Measurements from ENCODE around the gene CUTA.
"Not testable (repeated sequence)": the region's sequence is repeated elsewhere in the genome, so short reads cannot be mapped to it uniquely, and the experiment has no call there.

CUTA gene

GRCh38 chr6:33410711-33411631, 6.9 kb downstream of the CUTA start, which contains the start of gene PHF1:
Gene PHF1 (plus strand): TSS chr6:33411014. CDS start chr6:33412264, 1,250 bp downstream.
- DNase-seq (ENCODE audit: extremely low spot score, insufficient read length, low read depth) (no peak), FAIRE-seq (no peak)

DNA sequence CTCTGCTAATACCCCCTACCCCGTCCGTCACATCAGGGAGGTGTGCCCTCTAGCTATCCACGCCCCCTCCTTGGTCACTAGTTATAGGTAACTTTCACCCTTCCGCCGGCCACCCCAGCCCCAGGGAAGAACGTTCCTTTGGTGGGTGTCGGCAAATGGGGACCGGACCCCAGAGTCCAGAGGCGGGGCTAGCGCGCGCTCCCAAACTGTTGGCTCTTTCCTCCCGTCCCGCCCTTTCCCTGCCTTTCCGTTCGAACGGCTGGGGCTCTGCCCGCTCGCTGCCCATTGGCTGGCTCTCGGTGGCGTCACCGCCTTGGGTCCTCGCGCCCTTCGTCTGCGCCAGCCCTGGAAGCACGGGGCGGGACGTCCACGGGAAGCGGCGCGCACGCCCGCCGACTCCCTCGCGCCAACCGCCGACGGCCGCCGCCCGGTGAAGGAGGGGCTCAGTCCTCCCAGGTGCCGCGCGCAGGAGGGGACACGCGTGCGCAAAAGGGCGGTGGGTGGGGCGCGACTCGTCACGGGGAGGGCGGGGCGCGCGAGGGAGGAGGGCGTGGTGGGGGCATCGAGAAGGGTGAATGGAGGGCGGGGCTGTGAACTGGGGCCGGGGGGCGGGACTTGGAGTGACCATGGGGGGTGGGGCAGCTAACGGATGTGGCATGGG, 7.7 kb downstream of the CUTA start:
- peak; percentile 95 for DNase-seq (ENCODE audit: extremely low spot score, insufficient read length, low read depth)
- peak; percentile 97 for FAIRE-seq

DNA sequence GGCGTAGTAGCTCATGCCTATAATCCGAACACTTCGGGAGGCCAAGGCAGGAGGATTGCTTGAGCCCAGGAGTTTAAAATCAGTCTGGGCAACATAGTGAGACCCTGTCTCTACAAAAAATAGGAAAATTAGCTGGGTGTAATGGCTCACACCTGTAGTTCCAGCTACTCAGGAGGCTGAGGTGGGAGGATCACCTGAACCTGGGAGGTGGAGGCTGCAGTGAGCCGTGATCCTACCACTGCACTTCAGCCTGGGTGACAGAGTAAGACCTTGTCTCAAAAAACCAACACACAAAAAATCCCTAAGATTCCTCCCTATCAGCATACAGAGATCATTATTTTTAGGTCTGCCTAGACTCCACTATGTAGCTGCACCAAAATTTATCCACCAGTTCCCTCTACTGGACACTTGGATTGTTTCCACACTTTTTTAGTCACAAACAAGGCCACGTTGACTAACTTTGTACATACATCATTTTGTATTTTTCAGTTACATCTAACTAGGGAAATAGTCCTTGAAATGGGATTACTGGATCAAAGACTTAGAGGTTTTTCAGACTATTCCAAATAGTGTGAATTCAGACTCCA, 10.7 kb downstream of the CUTA start:
- no peak for FAIRE-seq
- DNase-seq (ENCODE audit: extremely low spot score, insufficient read length, low read depth) = no peak

GRCh38 chr6:33406126-33406525, 11.8 kb downstream of the CUTA start:
- no peak for FAIRE-seq
- no peak for DNase-seq (ENCODE audit: extremely low spot score, insufficient read length, low read depth)

DNA sequence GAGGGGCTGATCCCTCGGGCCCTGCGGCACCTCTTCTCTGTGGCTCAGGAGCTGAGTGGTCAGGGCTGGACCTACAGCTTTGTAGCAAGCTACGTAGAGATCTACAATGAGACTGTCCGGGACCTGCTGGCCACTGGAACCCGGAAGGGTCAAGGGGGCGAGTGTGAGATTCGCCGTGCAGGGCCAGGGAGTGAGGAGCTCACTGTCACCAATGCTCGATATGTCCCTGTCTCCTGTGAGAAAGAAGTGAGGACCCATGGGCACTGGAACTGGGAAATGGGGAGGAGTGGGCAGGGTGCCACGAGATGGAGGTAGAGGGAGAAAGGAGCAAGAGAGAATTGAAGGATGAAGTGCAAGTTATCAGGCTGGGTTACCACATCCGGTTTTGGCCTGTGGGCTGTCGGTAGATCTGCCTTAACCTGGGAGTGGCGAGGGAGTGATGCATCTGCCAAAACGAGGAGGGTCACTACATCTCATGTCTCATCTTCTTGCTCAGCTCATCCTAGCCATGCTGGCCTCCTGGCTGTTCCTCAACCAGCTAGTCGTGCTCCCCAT, 12.4 kb downstream of the CUTA start:
- DNase-seq (ENCODE audit: extremely low spot score, insufficient read length, low read depth) = no peak
- FAIRE-seq = no peak

DNA sequence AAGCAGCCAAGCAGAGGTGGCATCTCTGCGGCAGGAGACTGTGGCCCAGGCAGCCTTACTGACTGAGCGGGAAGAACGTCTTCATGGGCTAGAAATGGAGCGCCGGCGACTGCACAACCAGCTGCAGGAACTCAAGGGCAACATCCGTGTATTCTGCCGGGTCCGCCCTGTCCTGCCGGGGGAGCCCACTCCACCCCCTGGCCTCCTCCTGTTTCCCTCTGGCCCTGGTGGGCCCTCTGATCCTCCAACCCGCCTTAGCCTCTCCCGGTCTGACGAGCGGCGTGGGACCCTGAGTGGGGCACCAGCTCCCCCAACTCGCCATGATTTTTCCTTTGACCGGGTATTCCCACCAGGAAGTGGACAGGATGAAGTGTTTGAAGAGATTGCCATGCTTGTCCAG, 13.0 kb downstream of the CUTA start:
- FAIRE-seq = no peak
- no peak for DNase-seq (ENCODE audit: extremely low spot score, insufficient read length, low read depth)

DNA sequence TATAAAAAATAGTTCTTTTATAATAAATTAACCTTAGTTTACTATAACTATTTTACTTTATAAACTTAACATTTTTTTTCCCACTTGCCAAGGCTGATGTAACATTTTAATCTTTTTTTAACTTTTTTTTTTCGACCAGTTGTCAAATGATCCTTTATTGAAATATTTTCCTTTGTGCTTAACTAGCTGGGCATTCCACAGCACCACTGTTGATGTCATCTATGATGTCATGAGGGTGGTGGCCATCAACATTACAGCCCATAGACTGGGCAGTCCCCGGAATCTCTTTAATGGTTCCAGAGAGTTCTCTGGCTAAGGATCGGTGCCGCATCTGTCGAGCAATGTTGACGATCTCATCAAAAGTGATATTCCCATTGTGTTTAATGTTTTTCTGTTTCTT, 18.0 kb downstream of the CUTA start:
- not testable (repeated sequence) for DNase-seq (ENCODE audit: extremely low spot score, insufficient read length, low read depth); FAIRE-seq

GRCh38 chr6:33398601-33399000, 19.3 kb downstream of the CUTA start:
- DNase-seq (ENCODE audit: extremely low spot score, insufficient read length, low read depth); FAIRE-seq: not testable (repeated sequence)

- DNase-seq (ENCODE audit: extremely low spot score, insufficient read length, low read depth) (no peak), FAIRE-seq (no peak)
Measured at GRCh38 chr6:33397541-33397940, 20.4 kb downstream of the CUTA start.

GRCh38 chr6:33392979-33393378, 24.9 kb downstream of the CUTA start:
- no peak for FAIRE-seq

DNA sequence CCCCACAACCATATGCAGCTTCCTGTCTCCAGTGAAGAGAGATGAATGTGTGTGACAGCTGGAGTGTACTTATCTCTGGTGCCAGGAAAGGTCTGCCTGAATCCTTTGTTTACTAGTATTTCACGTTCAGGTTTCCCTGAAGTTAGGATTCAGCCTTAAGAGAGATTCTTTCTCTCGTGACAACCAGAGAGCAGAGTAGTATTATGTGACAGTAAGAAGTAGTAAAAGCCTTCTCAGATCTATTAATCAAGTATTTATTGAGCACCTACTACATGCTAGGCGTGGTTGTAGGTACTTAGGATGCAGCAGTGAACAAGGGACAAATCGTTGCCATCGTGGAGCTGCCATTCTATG, 25.3 kb downstream of the CUTA start:
- no peak for DNase-seq (ENCODE audit: extremely low spot score, insufficient read length, low read depth)
- peak; percentile 24 for FAIRE-seq

More at GRCh38 chr6:33392979-33393378, 24.9 kb downstream of the CUTA start:
- DNase-seq (ENCODE audit: extremely low spot score, insufficient read length, low read depth) = no peak

DNA sequence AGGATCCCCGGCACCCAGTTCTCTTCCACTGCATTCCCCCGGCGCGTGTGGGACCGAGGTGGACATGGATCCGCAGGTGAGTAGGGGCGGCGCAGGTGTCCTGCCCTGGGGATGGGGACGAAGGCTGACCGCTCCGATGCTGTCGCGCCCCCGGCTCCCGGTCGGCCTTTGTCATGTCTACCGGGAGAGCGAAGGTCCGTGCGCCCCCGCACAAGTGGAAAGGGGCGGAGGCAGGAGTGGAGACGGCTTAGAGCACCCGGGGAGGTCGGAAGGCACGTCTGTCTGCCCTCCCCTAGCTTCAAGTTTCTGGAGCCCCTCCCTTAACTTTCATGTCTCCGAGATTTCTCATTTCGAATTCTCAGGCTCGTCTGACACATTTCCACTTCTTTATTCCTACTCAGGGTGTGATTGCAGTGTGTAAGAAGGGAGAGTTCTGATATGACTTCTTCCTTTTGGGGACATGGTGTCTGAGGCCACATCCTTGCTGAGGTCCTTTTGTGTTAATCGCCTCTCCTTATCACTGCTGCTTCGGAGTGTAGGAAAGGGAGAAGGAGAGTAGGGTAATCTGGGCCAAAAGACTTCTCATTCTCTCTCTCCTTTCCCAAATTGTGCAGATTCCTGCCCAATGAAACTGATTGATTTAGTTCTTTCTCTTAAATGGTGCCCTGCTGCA, 25.8 kb downstream of the CUTA start:
- DNase-seq (ENCODE audit: extremely low spot score, insufficient read length, low read depth) (no peak), FAIRE-seq (no peak)

DNA sequence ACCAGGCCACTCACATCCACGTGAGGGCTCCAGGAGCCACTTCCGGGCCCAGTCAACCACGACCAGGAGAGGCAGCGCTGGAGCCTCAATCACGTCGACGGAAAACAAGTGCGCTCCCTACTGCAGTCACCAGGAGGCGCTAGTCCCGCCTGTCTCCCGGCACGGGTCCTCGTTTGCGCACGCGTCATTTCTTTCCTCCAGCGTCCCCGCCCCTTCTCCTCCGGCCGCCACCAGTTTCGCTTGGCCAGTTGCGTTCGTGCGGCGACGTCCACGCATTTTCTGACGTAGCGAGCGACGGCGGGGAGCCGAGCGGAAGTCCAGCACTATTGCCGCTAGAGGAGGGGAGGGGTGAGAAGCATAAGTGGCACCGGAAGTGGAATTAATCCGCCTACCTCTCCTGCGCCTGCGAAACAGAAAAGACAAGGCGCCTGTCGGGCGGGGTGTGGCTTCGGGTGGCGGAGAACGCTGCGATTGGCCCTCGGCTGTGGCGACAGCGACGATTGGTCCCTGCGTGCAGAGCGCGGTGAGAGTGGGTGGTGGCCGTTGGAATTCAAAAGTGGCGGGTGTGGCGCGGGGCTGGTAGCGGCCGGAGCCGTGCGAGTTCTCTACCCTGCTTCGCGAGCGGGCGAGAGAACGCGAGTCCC, 26.5 kb downstream of the CUTA start, which contains the start of gene KIFC1:
TSS of gene KIFC1 (plus strand) at position 546 of the 644 bp plus-strand sequence. CDS start 163 bp downstream, outside the sequence.
- DNase-seq (ENCODE audit: extremely low spot score, insufficient read length, low read depth) (peak; percentile 93), FAIRE-seq (peak; percentile 99)

DNA sequence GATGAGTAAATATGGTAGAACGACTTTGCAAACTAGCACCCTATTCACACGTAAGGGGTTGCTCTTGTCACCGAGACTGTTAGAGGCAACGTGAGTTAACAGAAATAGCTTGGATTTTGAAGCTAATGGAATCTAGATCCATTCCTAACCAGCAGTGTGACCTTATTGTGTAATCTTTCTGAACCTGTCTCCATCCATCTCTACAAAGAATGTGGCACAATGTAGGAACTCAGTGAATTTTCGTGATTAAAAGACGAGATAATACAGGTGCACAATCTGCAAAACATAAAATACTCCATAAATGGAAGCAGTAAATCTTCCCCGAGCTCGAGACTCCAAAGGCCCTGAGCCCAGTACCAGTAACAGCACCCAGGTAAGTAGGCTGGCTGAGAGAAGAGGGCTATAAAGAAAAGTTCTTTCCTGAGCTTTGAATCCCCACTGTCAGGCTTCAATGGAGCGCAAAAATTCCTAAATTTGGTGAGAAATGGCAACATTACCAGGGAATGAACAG, 27.1 kb downstream of the CUTA start:
- no peak for DNase-seq (ENCODE audit: extremely low spot score, insufficient read length, low read depth)
- FAIRE-seq = no peak

DNA sequence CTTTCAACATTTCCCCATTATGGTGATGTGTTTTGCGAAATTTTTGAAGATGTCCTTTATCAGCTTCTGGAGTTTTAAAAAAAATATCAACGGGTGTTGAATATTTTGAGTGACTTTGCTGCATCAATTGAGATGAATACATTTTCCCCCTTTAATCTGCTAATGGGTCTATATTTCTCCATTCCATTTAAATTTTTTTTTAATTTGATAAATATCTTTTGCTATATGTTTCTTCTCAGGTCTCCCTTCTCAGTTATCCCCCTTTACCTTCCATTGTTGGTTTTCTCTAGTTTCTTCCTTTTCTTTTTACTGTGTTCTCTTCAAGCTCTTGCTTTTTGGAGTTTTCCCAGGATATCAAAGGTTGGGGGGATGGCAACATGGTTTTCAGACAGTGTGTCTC, 27.7 kb downstream of the CUTA start:
- DNase-seq (ENCODE audit: extremely low spot score, insufficient read length, low read depth) (no peak), FAIRE-seq (no peak)

DNA sequence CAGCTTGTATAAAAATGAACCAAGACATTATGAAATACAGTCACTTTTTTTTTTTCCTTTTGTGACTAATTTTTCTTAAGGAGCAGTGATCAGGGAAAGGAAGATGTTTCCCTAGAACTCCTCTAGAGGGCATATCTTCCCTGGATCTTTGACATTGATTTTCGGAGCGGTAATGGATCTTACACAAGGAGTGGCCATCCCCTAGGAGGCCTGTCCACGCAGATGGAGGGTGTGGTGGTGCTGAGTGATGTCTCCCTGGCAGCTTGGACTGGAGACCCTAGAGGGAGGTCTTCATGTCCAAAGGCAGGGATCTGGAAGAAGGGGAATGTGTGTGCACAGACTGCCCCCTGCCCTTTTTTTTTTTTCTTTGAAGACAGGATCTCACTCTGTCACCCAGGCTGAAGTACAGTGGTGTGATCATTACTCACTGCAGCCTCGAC, 33.3 kb downstream of the CUTA start:
- FAIRE-seq (no peak), DNase-seq (ENCODE audit: extremely low spot score, insufficient read length, low read depth) (no peak)

- DNase-seq (ENCODE audit: extremely low spot score, insufficient read length, low read depth) (no peak), FAIRE-seq (no peak)
Measured at GRCh38 chr6:33383427-33384185, 34.3 kb downstream of the CUTA start.

DNA sequence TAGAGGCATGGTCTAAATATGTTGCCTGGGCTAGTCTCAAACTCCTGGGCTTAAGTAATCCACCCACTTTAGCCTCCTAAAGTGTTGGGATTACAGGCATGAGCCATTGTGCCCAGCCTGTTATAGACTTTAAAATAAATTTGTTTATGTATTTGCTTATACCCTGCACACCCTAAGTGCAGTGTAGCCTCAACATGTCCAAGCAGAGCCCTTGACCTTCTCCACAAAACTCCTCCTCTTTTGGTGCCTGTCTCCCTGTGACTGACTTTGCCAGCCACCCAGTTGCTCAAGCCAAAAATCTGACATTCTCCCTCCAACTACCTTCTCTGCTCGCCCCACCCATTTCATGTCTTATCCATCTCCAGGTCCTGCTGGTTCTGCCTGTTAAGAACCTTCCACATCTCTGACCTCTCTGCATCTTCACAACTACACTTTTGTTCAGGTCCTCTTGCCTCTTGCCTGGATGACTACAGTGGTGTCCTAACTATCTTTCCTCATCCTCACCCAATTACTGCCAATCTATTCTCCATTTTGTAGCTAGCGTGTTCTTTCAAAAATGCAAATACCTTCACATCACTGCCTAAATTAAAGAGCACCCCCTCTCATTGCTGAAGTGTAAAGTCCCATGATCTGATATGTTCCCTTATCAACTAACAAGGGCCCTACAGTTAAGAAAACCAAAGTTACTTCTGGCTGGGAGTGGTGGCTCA, 37.5 kb downstream of the CUTA start:
- DNase-seq (ENCODE audit: extremely low spot score, insufficient read length, low read depth) (no peak), FAIRE-seq (no peak)
